AG20443 (cell line): Measurements from ENCODE around the gene RASAL2.

Experiments
- DNase-seq: peaks from one replicate; pipeline ENCODE4 v3.0.0; 2012; ENCODE audit warnings: low spot score, mixed read lengths

RASAL2 gene

DNA sequence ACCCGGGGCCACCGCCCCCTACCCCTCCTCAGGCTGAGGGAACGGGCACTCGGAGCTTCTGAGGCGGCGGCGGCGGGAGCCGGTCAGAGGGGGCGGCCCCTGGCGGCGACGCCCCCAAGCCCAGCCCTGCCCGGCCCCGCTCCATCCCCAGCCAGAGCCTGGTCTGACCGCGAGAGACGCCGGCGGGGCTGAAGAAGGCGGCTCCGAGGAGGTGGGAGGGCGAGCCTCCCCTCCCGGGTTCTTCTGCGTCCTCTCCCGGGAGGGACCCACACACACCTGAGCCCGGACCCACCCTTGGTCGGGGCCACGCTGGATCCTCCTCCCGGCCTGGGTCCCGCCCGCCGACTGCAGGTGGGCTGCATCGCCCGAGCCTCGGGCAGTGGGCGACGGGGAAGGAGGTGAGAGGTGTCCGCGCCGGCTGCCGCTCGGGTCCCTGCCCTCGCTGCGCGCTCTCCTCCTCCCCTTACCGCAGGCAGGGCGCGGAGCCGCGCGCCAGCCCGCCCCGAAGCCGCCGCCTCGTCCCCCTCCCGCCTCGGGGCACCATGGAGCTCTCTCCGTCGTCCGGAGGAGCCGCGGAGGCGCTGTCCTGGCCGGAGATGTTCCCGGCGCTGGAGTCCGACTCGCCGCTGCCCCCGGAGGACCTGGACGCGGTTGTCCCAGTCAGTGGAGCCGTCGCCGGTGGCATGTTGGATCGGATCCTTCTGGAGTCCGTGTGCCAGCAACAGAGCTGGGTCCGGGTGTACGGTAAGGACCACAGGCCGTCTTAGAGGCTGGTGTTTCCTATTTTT is at the start of gene RASAL2:
TSS of gene RASAL2 (plus strand) at position 154 of the 788 bp plus-strand sequence. CDS start at position 543, 389 bp downstream.
- peak; percentile 82 for DNase-seq

DNA sequence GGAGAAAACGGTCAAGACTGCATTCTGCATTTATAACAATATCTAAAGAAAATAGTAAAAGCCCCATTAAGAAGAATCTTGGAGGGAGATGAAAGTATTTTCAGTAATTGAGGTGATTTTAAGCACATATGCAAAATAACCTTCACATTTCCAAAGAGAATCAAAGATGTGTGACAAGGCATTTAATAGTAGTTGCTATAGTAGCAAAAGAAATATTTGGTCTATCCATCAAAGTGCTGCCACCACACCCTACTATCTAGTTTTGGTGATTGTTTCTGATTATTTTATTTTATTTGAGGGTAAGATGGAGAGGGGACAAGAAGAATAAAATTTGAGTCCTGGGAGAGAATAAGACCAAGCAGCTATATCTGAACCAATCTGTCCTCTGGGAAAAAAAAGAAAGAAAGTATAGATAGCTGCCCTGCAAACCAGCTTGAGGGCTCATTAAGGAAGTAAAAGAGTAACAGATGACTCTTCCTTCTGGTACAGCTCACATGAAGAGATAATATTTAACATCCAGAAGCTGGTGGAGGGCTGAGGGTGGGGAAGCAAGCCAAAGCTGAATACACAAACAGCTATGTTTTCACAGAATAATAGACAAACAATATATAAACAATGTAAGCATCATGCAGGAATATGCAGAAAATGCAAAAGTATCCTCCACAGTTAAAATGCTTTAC is 47.2 kb upstream of the RASAL2 start:
- DNase-seq = no peak

DNA sequence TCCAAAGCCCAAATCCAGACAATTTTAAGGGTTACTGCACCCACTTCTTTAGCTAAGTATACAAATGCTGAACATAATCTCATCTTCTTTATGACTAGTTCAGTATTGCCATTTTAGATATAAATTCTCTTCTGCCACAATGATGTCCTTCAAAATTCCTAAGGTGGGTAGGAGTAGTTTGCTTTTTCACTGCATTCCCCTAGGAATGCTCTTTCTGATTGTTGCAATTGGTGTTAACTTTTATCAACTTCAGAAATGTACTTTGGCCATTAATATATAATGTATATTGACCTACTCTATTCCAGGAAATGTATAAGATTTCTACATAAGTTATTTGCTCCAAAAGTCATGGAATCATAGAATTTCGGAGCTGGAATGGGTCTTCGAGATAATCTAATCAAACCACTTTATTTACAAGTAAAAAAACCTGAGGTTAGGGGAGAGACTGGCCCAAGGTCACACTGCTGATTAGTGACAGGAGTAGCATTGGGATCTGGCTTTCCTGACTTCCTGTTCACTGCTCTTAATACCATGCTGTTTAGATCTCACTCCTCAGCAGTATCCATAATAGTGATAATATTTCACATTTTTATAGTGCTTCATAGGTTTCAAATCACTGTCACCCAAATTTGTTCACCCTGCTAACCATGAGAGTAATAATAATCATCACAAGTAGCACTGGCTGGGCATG is 46.4 kb upstream of the RASAL2 start:
- no peak for DNase-seq

DNA sequence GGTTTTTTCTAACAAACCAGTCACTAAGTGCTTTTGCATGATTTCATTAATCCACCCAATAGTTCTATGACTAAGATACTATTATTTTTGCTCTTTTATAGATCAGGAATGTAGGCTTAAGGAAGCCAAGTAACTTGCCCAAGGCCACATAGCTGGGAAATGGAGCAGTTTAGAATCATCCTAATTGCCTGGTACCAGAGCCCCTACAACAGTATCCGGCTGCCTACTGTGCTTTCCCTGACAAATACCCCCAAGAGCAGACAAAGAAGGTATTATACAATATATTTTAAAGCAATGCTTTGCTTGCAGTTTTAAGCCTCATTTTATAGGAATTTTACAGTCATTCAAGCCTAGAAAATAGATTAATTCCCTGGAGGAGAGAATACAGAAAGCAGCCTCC is 45.5 kb upstream of the RASAL2 start:
- DNase-seq = peak; percentile 28

DNA sequence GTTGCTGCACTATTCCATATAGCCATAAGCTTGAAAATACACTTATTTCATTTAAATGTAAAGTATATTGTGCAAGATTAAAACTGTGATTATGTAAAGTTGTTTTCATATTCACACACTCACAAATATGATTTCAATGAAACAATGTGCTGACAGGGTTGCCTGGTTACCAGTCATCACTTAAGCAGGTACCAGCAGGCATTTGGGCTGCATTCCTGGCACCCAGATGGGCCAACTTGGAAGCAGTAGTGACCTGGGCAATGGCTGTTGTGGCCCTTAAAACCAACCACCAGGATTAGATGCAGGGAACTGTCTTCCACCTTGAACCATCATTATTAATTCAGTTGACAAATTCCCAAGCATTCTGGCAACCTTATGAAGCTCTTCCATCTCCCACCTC is 45.0 kb upstream of the RASAL2 start:
- no peak for DNase-seq

DNA sequence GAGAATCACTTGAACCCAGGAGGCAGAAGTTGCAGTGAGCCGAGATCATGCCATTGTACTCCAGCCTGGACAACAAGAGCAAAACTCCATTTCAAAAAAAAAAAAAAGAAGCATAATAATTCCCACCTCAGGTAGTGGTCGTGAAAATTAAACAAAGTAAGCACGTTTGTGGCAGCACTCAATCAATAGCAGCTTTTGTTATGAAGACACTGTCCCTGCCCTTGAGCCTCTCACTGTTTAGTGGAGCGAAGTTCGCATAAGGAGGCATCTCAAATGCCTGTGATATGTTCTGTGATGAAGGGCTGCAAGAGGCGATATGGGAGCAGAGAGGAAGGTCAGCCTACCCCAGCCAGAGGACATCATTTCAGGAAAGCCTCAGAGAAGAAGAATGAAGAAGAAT is 43.8 kb upstream of the RASAL2 start:
- no peak for DNase-seq

DNA sequence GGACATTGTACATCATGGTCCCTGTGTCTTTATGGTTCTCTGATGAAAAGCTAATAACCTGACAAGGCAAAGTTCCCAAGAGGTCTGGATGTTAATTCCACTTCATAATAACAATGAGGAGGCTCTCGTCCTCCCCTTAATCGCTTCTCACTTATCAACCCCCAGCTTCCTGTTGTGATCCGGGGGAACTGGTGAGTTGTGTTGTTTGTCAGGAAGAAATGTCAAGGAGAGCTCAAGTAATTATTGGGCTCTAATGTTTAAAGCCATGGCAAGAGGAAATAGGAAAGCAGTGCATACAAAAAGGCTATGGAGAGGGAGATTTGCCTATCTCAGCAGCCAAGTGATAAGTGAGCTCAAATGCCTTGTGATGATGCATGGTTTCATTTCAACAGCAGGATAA is 42.8 kb upstream of the RASAL2 start:
- DNase-seq = no peak

DNA sequence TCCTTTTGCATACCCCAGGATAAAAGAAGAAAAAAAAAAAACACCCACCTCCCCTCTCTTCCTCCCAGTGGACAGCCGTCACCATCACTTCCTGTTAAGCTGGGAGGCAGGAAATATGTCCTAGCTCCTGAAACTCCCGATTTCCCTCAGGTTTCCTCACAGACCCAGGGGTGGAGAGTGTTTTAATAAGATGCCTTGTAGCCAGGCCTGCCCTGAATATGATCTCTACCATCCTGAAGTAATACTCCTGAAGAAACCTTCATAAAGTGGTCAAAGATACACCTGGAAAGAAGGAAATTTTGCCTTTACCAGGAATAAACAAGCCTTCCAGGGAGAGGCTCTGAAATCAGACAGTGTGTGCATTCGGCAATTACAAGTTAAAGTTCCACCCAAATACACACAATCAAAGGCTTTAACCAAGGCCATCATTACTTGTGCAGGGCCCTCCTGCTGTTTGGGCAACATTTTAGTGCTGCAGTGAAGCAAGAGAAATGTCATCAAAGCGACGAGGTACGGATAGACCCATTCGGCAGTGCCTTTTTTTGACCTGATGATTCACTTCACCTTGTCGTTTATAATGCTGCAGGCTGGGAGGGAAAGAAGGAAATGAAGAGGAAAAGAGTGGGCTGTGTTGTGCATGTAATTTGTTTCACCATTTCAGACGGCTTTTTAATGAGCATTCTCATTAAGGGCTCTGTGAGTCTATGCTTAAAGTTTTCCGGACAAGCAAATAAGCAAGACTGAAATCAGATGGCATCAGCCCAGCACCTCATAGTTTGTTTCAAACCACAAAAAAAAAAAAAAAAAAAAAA is 41.0 kb upstream of the RASAL2 start:
- peak; percentile 33 for DNase-seq

DNA sequence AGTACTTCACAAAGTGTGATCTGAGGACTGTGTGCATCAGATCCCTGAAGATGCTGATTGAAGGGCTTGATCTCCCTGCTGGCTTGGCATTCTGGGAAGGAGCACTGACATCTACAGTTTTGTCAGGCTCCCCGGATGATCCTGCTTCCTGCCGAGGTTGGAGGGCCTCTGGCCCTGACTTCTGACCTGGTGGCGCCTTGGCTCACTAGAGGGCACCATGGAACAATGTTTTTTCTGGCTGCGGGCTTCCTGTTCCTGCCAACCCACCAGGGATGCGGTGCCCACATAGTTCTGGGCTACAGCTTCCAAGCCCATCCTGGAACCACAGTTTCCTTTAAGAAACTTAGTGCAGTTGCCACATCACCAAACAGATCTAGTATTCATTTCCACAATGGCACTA is 38.8 kb upstream of the RASAL2 start:
- DNase-seq = peak; percentile 29

DNA sequence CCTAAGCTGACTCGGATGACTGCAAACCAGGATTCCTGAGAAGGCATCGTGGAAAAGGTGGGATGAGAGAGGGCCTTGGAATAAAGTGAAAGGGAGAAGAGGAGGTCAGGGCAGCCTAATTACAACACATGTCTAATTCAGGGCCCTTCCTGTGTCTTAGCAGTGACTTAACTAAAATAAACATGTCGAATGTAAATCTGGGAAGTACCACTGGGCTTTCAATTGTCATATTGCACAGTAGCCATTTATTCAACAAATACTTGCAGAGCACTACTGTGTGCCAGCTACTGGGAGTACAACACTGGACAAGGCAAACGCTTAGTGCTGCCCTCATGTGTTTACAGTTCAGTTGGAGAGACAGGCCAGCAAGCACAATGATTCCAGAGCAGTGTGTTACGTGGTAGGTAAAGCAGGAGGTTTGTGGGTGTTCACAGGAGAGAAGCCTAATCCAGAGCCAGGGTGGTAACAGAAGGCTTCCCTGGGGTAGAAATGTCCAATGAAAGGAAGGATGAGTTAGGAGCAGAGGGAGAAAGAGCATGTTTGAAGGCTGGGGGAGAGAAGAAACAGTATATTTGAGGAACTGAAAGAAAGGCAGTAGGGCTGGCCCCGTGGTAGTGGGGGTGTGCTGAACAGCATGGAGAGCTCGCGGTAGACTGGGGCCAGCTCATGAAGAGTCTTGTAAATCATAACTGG is 38.0 kb upstream of the RASAL2 start:
- DNase-seq = no peak

DNA sequence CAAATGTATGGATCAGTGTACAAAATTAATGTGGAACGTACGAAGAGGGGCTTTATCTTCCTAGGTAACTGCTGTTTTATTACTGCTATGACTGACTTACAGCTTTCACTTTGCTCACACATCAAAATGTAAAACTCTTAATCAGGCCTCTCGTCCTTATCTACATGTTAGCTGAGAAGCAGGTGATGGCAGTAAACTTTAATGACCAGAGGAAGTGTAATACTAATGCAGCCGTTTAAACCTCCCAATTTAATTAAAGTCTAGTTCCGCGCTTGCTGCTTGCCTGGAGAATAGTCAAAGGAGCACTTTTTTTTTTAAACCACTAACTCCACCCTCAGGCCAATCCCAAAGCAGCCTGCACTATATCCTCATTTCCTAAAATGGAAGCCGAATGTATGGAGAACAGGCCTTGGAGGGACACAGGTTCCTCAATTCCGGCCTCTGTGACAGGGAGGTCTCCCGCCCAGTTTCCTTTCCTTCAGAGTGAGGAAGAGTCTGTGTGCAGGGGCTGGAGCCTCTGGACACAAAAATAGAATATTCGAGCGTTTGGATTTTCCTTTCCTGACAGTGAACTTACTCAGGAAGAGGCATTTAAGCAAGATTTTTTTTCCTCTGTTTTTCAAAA is 36.7 kb upstream of the RASAL2 start:
- DNase-seq = no peak

DNA sequence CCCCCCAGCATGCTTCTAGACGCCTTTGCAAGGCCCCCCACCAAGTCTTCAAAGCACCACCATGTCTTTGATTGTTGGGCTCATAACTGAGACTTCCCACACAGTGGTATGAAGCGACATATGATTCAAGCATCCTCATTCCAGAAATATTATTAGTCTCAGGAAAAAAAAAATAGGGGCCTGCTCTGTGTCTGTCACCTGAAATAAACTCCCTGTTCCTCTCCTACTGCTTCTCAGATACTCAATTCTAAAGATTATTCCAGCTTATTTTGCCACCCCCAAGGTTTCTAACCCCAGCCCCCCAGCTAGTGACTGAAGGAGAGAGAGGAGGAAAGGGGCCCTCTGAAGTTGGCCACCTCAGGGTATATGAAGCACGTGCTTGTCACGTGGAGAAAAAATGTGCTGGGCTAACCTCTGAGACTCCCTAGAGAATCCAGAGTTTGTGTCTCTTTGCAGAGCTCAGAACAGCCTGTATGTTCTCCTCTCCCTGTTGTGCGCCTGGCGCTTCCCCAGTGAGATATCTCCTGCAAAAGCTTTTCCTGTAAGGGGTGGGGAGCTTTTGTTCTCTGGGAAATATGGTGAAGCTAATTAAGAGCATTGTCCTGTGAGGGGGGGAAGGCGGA is 35.9 kb upstream of the RASAL2 start:
- peak; percentile 58 for DNase-seq

DNA sequence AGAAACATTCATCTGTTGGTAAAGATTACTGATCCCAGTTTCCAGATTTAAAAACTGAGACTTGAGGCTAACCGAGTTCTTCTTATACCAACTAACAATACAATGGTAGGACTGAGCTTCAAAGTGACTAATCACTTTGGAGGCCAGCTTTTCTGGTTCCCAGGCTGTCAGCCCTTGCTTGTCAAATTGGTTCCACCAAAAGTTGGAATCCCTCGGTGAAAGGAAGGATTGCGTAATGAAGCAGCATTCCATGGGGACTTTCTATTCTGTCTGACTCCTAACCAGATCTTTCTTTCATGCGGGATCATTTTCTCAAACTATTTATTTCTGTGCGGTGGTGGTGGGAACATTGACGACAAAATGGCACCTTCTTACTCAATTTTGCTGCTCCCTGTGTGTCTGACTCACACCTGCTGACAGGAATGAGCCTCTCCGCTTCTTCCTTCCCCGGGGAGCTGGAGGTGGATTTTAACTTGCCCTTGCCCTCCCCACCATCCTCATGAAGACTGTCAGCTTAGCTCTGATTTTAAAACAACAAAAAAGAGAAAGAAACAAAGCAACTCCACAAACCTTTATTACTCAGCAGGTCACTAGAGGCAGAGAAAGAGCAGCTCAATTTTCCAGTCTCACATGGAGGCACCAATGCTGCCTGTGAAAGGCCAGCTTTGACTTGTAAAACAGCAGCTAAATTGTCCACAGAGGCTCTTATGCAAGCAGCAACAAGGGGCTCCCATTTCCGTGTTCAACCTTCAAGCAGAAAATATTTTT is 32.9 kb upstream of the RASAL2 start:
- DNase-seq = peak; percentile 53

DNA sequence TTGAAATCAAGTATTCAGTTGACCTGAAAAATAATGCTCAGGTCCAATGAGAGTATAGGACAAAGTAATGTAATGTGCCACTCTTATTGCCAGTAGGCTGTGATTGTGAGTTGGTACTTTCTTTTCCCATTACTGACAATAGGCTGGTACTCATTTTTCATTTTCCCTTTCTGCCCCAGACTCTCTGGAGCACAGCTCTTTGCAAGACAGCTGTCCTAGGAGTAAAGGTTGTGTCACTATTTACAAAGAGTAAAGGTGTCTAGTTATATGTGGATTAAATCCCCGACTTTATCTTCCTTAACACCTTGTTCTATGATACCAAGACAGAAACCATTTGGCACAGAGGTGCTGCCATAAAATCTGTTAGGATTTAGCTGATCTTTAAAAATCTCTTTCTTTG is 32.3 kb upstream of the RASAL2 start:
- no peak for DNase-seq

DNA sequence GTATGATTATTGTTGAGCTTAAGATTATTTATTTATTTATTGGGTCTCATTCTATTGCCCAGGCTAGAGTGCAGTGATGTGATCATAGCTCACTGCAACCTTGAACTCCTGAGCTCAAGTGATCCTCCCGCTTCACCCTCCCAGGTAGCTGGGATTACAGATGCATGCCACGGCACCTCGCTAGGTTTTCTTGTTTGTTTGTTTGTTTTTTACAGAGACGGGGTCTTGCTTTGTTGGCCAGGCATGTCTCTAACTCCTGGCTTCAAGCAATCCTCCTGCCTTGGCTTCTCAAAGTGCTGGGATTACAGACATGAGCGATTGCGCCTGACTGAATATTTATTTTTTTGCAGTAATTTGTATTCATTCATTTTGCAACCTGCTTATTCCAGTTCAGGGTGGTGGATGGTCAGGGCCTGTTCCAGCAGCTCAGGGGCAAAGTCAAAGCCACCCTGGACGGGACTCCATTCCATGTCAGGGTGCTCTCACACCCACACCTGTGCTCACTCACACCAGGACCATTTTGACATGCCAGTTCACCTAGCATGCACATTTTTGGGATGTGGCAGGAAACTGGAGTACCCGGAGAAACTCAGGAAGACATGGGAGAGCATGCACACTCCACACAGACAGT is 29.6 kb upstream of the RASAL2 start:
- no peak for DNase-seq

DNA sequence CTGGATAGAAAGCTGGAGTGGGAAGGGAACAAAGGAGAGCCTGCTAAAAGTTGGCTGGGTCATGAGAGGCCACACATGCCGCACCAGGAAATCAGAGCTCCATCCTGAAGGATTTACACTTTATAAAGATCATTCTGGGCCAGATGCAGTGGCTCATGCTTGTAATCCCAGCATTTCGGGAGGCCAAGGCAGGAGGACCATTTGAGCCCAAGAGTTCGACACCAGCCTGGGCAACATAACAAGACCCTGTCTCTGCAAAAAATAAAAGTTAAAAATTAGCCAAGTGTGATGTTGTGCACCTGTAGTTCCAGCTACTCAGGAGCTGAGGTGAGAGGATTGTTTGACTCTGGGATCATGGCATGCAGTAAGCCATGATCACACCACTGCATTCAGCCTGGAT is 28.7 kb upstream of the RASAL2 start:
- no peak for DNase-seq

DNA sequence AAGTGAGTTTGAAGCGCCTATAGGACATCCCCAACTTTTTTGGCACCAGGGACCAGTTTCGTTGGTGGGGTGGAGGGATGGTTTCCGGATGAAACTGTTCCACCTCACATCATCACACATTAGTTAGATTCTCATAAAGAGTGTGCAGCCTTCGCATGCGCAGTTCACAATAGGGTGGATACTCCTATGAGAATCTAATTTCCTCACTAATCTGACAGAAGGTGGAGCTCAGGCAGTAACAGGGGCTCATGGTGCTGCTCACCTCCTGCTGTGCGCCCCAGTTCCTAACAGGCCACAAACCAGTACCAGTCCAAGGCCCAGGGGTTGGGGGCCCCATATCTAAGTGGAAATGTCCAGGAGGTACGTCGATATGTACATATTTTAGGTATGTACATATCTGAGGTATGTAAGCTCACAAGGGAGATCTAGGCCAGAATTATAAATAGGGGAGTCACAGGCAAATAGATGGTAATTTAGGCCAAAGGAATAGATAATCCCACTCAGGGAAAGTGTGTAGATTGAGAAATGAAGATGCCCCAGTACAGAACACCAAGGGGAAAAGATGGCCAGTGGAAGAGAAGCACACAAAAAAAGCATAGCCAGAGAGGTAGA is 27.5 kb upstream of the RASAL2 start:
- no peak for DNase-seq

DNA sequence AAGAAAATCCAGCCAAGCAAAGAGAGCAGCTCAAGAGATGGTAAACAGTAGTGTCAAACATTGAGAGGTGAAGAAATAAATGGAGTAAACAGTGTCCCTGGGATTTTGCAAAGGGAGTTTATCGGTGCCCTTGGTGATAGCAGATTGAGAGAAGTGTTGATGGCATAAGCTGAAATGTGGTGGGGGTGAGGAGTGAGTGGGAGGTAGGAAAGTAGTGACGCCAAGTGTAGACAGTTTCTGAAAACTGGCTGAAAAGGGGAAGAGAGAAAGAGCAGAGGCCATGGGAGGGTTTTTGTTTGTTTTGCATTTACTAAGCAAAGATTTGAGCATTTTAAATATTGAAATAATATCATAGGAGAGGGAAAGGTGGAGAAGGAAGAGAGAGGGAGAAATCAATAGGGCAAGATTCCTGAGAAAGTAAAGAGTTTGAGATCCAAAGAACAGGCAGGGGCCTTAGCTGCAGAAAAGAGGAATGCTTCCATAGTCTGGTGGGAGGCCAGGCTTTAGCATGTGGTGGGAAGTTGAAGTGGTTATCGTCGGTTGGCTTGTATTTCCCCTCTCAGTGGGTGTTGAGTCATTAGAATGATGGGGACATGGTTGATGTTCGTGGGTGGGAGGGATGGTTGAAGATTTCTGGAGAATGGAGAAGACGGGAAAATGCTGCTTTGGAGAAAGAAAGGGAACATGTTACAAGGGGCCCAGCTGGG is 26.8 kb upstream of the RASAL2 start:
- no peak for DNase-seq
